Measurements from ENCODE around the gene HCFC1R1. TPM values are rescaled to one million over a fixed set of nuclear protein-coding genes. Genes with fewer than 3 reads are reported as not detected.

HCFC1R1 gene
- total RNA-seq, 4 donors from 2014 or later: 27.5 to 41.5 (median 31.9) TPM

- WGBS, 2 donors: 76 to 85% methylated on average over 14 of the region's 14 CpGs
- intact Hi-C loops (cut with DNase I; ENCODE audit: low total_unique reads): no loop called here
- no peak for DNase-seq (ENCODE audit: low spot score in 2 of 2)
- TF ChIP-seq CTCF (IDR thresholded peaks at IDR 0.05): no peak
- TF ChIP-seq POLR2A (IDR thresholded peaks at IDR 0.05): no peak
- H3K4me3 ChIP-seq (ENCODE audit: low read depth, poor library complexity, severe bottlenecking): no peak overlapping the region
Measured at GRCh38 chr16:3060339-3061127, 36.8 kb upstream of the HCFC1R1 start.

- 54 to 57% methylated on average over 8 to 9 of the region's 9 CpGs for whole genome bisulfite sequencing, 2 donors
- TF ChIP-seq CTCF (IDR thresholded peaks at IDR 0.05) (no peak), POLR2A (IDR thresholded peaks at IDR 0.05) (no peak)
- H3K4me3 ChIP-seq (ENCODE audit: low read depth, poor library complexity, severe bottlenecking): peak overlapping the region; percentile 22
- DNase-seq (ENCODE audit: low spot score in 2 of 2): no peak
- intact Hi-C loops (cut with DNase I; ENCODE audit: low total_unique reads): no loop called here
Measured at GRCh38 chr16:3059723-3060242, 36.0 kb upstream of the HCFC1R1 start.

DNA sequence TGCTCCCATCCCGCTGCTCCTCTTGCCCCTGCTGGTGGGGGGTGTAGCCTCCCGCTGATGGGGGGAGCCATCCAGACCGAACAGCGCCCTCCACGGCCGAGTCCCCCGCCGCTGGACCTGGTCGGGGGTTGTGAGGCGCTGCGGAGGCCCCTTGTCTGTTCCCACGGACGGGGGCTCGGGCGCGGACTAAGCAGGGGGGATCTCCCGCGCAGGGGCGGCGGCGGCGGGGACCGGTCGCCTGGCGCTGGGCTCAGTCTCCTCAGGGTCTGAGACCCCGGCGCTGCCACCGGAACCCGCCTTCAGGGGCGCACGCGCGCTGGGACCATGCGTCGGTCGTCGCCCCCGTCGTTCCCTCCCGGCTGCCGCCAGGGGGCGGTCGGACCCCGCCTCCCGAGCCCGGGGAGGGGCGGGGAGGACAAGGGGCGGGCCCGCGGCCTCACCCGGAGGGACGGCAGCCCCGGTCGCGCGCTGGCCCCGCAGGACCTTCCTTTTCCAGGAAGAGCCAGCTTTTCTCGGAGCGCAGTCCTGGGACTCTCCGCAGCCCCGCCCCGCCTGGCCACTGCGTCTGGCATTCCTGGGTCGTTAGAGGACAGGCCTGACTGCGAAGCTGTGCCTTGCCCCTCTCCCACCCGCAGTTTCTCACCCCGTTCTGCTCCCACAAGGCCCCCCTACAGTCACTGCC lies 35.4 kb upstream of the HCFC1R1 start:
- peak; percentile 67 to 96 for DNase-seq (ENCODE audit: low spot score in 2 of 2)
- WGBS, 2 donors: 0 to 1% methylated on average over 14 to 27 of the region's 67 CpGs
- H3K4me3 ChIP-seq (ENCODE audit: low read depth, poor library complexity, severe bottlenecking): peak overlapping the region; percentile 50
- TF ChIP-seq CTCF (IDR thresholded peaks at IDR 0.05) (no peak), POLR2A (IDR thresholded peaks at IDR 0.05) (no peak)
- intact Hi-C loops (cut with DNase I; ENCODE audit: low total_unique reads): no loop called here

DNA sequence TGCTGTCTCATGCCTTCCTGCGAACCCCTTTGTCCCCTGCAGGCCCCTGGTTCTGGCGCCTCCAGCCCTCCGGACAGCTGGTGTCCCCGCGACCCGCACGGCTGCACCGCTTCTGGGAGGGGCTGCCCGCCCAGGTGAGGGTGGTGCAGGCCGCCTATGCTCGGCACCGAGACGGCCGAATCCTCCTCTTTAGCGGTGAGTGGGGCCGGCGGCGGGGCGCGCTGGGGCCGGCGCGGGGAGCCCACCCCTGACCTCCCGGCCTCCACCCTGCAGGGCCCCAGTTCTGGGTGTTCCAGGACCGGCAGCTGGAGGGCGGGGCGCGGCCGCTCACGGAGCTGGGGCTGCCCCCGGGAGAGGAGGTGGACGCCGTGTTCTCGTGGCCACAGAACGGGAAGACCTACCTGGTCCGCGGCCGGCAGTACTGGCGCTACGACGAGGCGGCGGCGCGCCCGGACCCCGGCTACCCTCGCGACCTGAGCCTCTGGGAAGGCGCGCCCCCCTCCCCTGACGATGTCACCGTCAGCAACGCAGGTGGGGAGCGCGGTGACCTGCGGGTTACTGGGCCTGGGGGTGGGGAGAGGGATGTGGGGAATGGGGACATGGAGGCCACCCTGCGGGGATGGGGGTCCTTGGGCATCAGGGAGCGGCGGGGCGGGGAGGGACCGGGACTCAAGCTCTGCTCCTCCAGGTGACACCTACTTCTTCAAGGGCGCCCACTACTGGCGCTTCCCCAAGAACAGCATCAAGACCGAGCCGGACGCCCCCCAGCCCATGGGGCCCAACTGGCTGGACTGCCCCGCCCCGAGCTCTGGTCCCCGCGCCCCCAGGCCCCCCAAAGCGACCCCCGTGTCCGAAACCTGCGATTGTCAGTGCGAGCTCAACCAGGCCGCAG lies 34.6 kb upstream of the HCFC1R1 start:
- 9 to 43% methylated on average over 2 to 31 of the region's 77 CpGs for WGBS, 2 donors
- peak overlapping the region; percentile 50 for H3K4me3 ChIP-seq (ENCODE audit: low read depth, poor library complexity, severe bottlenecking)
- intact Hi-C loops (cut with DNase I; ENCODE audit: low total_unique reads): no loop called here
- no peak for TF ChIP-seq CTCF (IDR thresholded peaks at IDR 0.05)
- no peak for TF ChIP-seq POLR2A (IDR thresholded peaks at IDR 0.05)
- DNase-seq (ENCODE audit: low spot score in 2 of 2): no peak
